Neural cell (in vitro differentiated cells): ENCODE results near the gene PCDH1.

ENCODE experiments used
- CTCF ChIP-seq: fragments of 450-650 bp; IDR thresholded peaks from 2 replicates; pipeline ENCODE4 v1.5.1; 2014; ENCODE audit warnings: antibody characterized with exemption, mild to moderate bottlenecking, moderate library complexity; ENCODE audit not compliant: poor library complexity, severe bottlenecking
- EP300 ChIP-seq: fragments of 450-650 bp; conservative IDR thresholded peaks from 2 replicates; pipeline ENCODE4 v1.6.1; 2014; ENCODE audit warnings: antibody characterized with exemption, mild to moderate bottlenecking, moderate library complexity; ENCODE audit not compliant: poor library complexity, severe bottlenecking
- EZH2 ChIP-seq: fragments of 200-600, 300-800 bp; shearing (Covaris generic), sonication (generic); IDR thresholded peaks from 2 replicates; pipeline ENCODE4 v1.6.1; 2014; ENCODE audit warnings: antibody characterized with exemption, low read length, borderline replicate concordance, mild to moderate bottlenecking; ENCODE audit not compliant: insufficient read depth, poor library complexity, severe bottlenecking
- POLR2AphosphoS5 ChIP-seq: IDR thresholded peaks from 2 replicates; pipeline ENCODE4 v1.6.1; 2012
- RAD21 ChIP-seq: fragments of 450-650 bp; conservative IDR thresholded peaks from 2 replicates; pipeline ENCODE4 v1.6.1; 2014; ENCODE audit warnings: antibody characterized with exemption, mild to moderate bottlenecking, moderate library complexity
- REST ChIP-seq: IDR thresholded peaks from 2 replicates; pipeline ENCODE4 v1.6.1; 2012; ENCODE audit warnings: borderline replicate concordance
- SMC3 ChIP-seq: fragments of 450-650 bp; conservative IDR thresholded peaks from 2 replicates; pipeline ENCODE4 v1.6.1; 2014; ENCODE audit warnings: antibody characterized with exemption, mild to moderate bottlenecking, moderate library complexity; ENCODE audit not compliant: poor library complexity
- TAF1 ChIP-seq: IDR thresholded peaks from 2 replicates; pipeline ENCODE4 v1.6.1; 2012; ENCODE audit warnings: low read depth

DNA sequence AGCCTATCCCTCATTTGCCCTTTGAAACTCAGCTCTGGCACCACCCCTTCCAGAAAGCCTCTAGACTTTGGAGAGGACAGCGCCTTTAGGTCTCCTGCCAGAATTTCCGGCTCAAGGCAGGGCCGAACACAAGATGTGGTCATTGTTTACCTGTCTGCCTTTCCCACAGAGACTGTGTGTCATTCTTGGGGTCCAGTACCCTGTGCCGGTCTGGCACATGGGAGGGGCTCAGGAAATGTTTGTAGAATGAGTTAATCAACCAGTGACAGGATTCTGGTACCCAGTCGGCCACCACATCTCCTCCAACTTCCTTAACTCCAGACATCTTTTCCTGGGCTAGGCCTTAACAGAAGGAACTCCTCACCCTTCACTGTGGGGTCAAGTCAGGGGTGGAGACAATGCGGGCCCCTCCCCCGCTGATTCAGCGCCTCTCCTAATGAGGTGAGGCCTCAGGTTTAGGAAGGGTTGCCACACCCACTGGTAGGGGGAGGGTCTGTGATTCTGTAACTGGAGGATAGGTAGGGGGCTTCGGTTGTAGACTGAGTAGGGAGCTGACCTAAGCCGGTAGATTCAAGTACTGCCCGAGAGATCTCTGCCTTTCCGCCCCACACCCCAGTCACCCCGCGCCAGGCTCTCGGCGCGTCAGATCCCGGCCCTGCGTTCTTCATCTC is 29.3 kb downstream of the PCDH1 start:
- TF ChIP-seq CTCF (no peak), EZH2 (no peak), EP300 (no peak), POLR2AphosphoS5 (no peak), SMC3 (no peak), REST (no peak), RAD21 (no peak), TAF1 (no peak)
